ENCODE data around the gene FREM1.

GRCh38 chr9:14744768-14745167 lies 165.5 kb downstream of the FREM1 start:
- TF ChIP-seq CTCF (IDR thresholded peaks at IDR 0.05 in 4 of 5, conservative IDR thresholded peaks at IDR 0.05 in 1 of 5) (no peak), POLR2A (IDR thresholded peaks at IDR 0.05) (no peak)
